Heart left ventricle (tissue), 16 donors: ENCODE data around the gene MLC1. TPM values are rescaled to one million over a fixed set of nuclear protein-coding genes. Genes with fewer than 3 reads are reported as not detected.

ENCODE experiments used
- ATAC-seq, 4 donors: fragments of 200-7000 bp; cut with Tn5 transposase; one replicate each; pipeline ENCODE4 v1.9.1; 2020 to 2022; ENCODE audit warnings: moderate library complexity in 4 of 4, mild to moderate bottlenecking in 3 of 4, moderate number of reproducible peaks in 1 of 4
- DNase-seq, 5 donors: peaks; one replicate each; pipeline ENCODE4 v3.0.0-alpha.2; 2020
- H3K27ac ChIP-seq, 12 donors: fragments of 200-600 bp; sonication (generic) in 4 of 12; one replicate each; pipeline versions ENCODE4 v1.5.0 to v1.8.0; 2016 to 2022; ENCODE audit warnings: mild to moderate bottlenecking in 2 of 12
- H3K27me3 ChIP-seq, 9 donors: fragments of 200-600 bp; sonication (generic) in 2 of 9; one replicate each; pipeline versions ENCODE4 v1.5.1 to v1.8.0; 2016 to 2022; ENCODE audit warnings: mild to moderate bottlenecking in 3 of 9
- H3K36me3 ChIP-seq, 9 donors: fragments of 200-600 bp; sonication (generic) in 2 of 9; one replicate each; pipeline versions ENCODE4 v1.5.0 to v1.8.0; 2018 to 2022; ENCODE audit warnings: mild to moderate bottlenecking in 2 of 9
- H3K4me1 ChIP-seq, 12 donors: fragments of 200-600 bp; sonication (generic) in 4 of 12; one replicate each; pipeline versions ENCODE4 v1.5.0 to v1.8.0; 2016 to 2022; ENCODE audit warnings: mild to moderate bottlenecking in 3 of 12
- H3K4me3 ChIP-seq, 12 donors: fragments of 200-600 bp; sonication (generic) in 4 of 12; one replicate each; pipeline versions ENCODE4 v1.5.0 to v1.8.0; 2017 to 2022; ENCODE audit warnings: mild to moderate bottlenecking in 9 of 12, moderate library complexity in 4 of 12
- H3K9me3 ChIP-seq, 12 donors: fragments of 200-600 bp; sonication (generic) in 4 of 12; one replicate each; pipeline versions ENCODE4 v1.5.0 to v1.8.0; 2016 to 2022; ENCODE audit warnings: mild to moderate bottlenecking in 1 of 12
- POLR2A ChIP-seq, 2 donors: fragments of 450-650 bp; IDR thresholded peaks; one replicate each; pipeline ENCODE4 v1.6.1; 2017; ENCODE audit warnings: antibody characterized with exemption in 2 of 2, mild to moderate bottlenecking in 2 of 2, moderate library complexity in 2 of 2
- WGBS, 4 donors: extraction: QIAGEN DNeasy Blood & Tissue Kit in 2 of 4; methylation state at CpG; one replicate each; pipeline versions ENCODE4 v1.1.5 to v1.1.7; 2013 to 2018; 5-methylcytosine and 5-hydroxymethylcytosine counted together
- intact Hi-C, 10 donors: fragments of 100-400 bp; cut with DNase I; formaldehyde crosslinking; loops; one replicate each; pipeline versions ENCODE4 v1.11.1 to v1.14.2; 2022
- polyA plus RNA-seq, 2 donors: library from polyadenylated mRNA; stranded (reverse); fragments of 200-250 nt; gene quantifications; one replicate each; pipeline ENCODE4 v1.2.3, GENCODE V29; 2013
- total RNA-seq, 9 donors: library from RNA; depleted of rRNA in 2 of 9; stranded (reverse); fragments of >200 nt in 2 of 9; fragmentation: NEBNext Ultra II Directional in 3 of 9; extraction: Animal tissue kit (Norgen Biotek cat#: 25700) in 3 of 9; gene quantifications; one replicate each; pipeline versions ENCODE4 v1.1.0 to v1.2.4, GENCODE V29; 2016 to 2023
- TF ChIP-seq, protein P1 (sequence below), 12 donors: fragments of 200-600 bp; sonication (generic) in 4 of 12; IDR thresholded peaks; one replicate each; pipeline versions ENCODE4 v1.5.0 to v1.8.0; 2018 to 2022; ENCODE audit warnings: antibody characterized with exemption in 12 of 12, mild to moderate bottlenecking in 5 of 12
- donor health status: ischemic (EF 13 %, LVEDD 7.1; RV severe dilation, severe dysfunction).
- donor health status: healthy with polysubstance abuse.
- donor health status: DM: no; HTN: yes; CAD: no.
- donor health status: DM: no; HTN: no; CAD: no.
- donor health status: ischemic (EF 25% LVEDD 6.9; RV normal size, moderate dysfunction).
- donor health status: ischemic (EF 25% LVEDD 5.7; RV mildly dilated, moderate dysfunction).
- donor health status: healthy.
- donor health status: DM: yes; HTN: yes; CAD: no.
- donor health status: ischemic (EF 35%, LVEDD 5.7; RV mildly dilated, moderate dysfunction).
- donor health status: nonischemic (EF 11% LVEDD 7.7; RV severe dilation, severe dysfunction).
- donor health status: DM: yes; HTN: yes; CAD: no.
- donor health status: PGD.
- donor health status: ischemic (EF 29% LVEDD 5.4; RV normal size, mild dysfunction).
- donor health status: nonischemic (EF 23%, LVEDD 6.1; RV moderate dilation, normal function).

The MLC1 gene
- total and polyA plus RNA-seq, 11 donors: 0.03 to 0.80 (median 0.15) TPM; not detected in 5

- peaks cover 0 to 6% (median 0%) of the 10 kb centered on the region in 9 donors for H3K27me3 ChIP-seq
- 52 to 64% (median 57%) methylated on average over 11 of the region's 11 CpGs for WGBS, 4 donors
Observed at GRCh38 chr22:50102946-50103345, 17.7 kb upstream of the MLC1 start.

GRCh38 chr22:50101870-50102565 lies 16.8 kb upstream of the MLC1 start:
- no peak for ATAC-seq
- TF ChIP-seq, protein P1, sequence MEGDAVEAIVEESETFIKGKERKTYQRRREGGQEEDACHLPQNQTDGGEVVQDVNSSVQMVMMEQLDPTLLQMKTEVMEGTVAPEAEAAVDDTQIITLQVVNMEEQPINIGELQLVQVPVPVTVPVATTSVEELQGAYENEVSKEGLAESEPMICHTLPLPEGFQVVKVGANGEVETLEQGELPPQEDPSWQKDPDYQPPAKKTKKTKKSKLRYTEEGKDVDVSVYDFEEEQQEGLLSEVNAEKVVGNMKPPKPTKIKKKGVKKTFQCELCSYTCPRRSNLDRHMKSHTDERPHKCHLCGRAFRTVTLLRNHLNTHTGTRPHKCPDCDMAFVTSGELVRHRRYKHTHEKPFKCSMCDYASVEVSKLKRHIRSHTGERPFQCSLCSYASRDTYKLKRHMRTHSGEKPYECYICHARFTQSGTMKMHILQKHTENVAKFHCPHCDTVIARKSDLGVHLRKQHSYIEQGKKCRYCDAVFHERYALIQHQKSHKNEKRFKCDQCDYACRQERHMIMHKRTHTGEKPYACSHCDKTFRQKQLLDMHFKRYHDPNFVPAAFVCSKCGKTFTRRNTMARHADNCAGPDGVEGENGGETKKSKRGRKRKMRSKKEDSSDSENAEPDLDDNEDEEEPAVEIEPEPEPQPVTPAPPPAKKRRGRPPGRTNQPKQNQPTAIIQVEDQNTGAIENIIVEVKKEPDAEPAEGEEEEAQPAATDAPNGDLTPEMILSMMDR (IDR thresholded peaks at IDR 0.05): no peak
- no peak for TF ChIP-seq POLR2A (IDR thresholded peaks at IDR 0.05)
- DNase-seq: no peak
- Histone ChIP-seq H3K27ac (no peak overlapping the region), H3K4me1 (peaks cover 0 to 5% (median 0%) of the 10 kb centered on the region in 12 donors), H3K36me3 (no peaks in the 10 kb centered on the region), H3K4me3 (no peak overlapping the region), H3K9me3 (no peaks in the 10 kb centered on the region), H3K27me3 (peaks cover 0 to 6% (median 0%) of the 10 kb centered on the region in 9 donors)
- intact Hi-C loops: no loop called here
- WGBS, 4 donors: 52 to 68% (median 63%) methylated on average over 10 of the region's 10 CpGs

More at GRCh38 chr22:50102946-50103345, 17.7 kb upstream of the MLC1 start:
- peaks cover 0 to 5% (median 0%) of the 10 kb centered on the region in 12 donors for H3K4me1 ChIP-seq
- ATAC-seq (no peak), DNase-seq (no peak)
- no peak overlapping the region for H3K27ac ChIP-seq
- no peaks in the 10 kb centered on the region for H3K36me3 ChIP-seq
- intact Hi-C loops: no loop called here
- H3K4me3 ChIP-seq: no peak overlapping the region
- no peak for TF ChIP-seq POLR2A (IDR thresholded peaks at IDR 0.05)
- TF ChIP-seq, protein P1 (IDR thresholded peaks at IDR 0.05): no peak
- no peaks in the 10 kb centered on the region for H3K9me3 ChIP-seq

GRCh38 chr22:50098052-50098451 lies 12.8 kb upstream of the MLC1 start:
- intact Hi-C loops: no loop called here
- peaks cover 0 to 15% (median 0%) of the 10 kb centered on the region in 9 donors for H3K27me3 ChIP-seq

GRCh38 chr22:50092342-50092741 lies 7.1 kb upstream of the MLC1 start:
- TF ChIP-seq, protein P1 (IDR thresholded peaks at IDR 0.05): no peak
- TF ChIP-seq POLR2A (IDR thresholded peaks at IDR 0.05): no peak
- H3K4me1 ChIP-seq: no peaks in the 10 kb centered on the region
- no peak overlapping the region for H3K4me3 ChIP-seq
- intact Hi-C loops: no loop called here
- no peaks in the 10 kb centered on the region for H3K36me3 ChIP-seq
- H3K27me3 ChIP-seq: peaks cover 0 to 27% (median 9%) of the 10 kb centered on the region in 9 donors
- ATAC-seq: no peak
- H3K9me3 ChIP-seq: peaks cover 0 to 10% (median 0%) of the 10 kb centered on the region in 12 donors
- H3K27ac ChIP-seq: no peak overlapping the region
- WGBS, 4 donors: 82 to 88% (median 84%) methylated on average over 5 of the region's 5 CpGs
- DNase-seq: no peak

More at GRCh38 chr22:50098052-50098451, 12.8 kb upstream of the MLC1 start:
- TF ChIP-seq, protein P1 (IDR thresholded peaks at IDR 0.05): no peak
- TF ChIP-seq POLR2A (IDR thresholded peaks at IDR 0.05): no peak
- H3K4me3 ChIP-seq: no peak overlapping the region
- H3K27ac ChIP-seq: no peak overlapping the region
- H3K36me3 ChIP-seq: no peaks in the 10 kb centered on the region
- no peaks in the 10 kb centered on the region for H3K4me1 ChIP-seq
- ATAC-seq (no peak), DNase-seq (no peak)
- WGBS, 4 donors: 90 to 92% (median 91%) methylated on average over 3 of the region's 3 CpGs
- no peaks in the 10 kb centered on the region for H3K9me3 ChIP-seq
